ENCODE results near the gene OS9. TPM values are rescaled to one million over a fixed set of nuclear protein-coding genes. Genes with fewer than 3 reads are reported as not detected.

The OS9 gene
- total and polyA plus RNA-seq, 4 donors: 136 to 357 (median 216) TPM

DNA sequence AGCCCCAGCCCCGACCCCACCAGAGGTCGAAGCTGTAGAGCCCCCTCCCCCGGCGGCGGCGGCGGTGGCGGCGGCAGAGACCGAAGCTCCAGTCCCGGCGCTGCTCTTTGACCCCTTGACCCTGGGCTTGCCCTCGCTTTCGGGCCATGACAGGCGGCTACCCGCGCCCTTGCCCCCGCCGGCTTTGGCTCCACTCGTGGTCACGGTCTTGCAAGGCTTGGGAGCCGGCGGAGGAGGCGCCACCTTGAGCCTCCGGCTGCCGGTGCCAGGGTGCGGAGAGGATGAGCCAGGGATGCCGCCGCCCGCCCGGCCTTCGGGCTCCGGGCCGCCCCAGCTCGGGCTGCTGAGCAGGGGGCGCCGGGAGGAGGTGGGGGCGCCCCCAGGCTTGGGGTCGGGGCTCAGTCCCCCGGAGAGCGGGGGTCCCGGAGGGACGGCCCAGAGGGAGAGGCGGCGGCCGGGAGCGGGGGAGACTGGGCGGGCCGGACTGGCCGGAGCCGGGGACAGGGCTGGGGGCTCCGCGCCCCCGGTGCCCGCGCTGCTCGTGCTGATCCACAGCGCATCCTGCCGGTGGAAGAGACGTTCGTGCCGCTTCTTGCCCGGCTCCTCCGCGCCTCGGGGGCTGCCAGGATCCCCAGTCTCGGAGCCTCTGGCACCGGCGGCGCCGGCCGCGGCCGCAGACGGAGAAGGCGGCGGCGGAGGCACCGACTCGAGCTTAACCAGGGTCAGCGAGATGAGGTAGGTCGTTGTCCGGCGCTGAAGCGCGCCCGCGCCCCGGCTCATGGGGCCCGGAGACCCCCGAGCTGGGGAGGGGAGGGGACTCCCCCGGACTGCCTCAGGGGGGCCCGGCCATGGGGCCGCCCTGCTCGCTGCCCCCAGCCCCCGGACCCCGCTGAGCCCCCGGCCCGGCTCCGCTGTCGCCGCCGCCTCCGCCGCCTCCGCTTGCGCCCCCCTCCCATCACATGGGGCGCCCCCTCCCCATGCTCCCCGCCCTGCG, 43.8 kb downstream of the OS9 start:
- H3K9ac ChIP-seq (ENCODE audit: low read depth in 1 of 2, low read length in 2 of 2): no peak overlapping the region
- no peaks in the 10 kb centered on the region for H3K9me3 ChIP-seq (ENCODE audit: control insufficient read depth in 4 of 4, low read length in 3 of 4)
- peaks cover 3 to 22% (median 15%) of the 10 kb centered on the region in 4 donors for H3K4me1 ChIP-seq (ENCODE audit: control insufficient read depth in 4 of 4, insufficient read depth in 4 of 4, low read length in 3 of 4)
- peaks cover 0 to 10% (median 4%) of the 10 kb centered on the region in 4 donors for H3K27me3 ChIP-seq (ENCODE audit: control insufficient read depth in 4 of 4, insufficient read depth in 4 of 4, low read length in 3 of 4)
- 25% methylated on average over 110 of the region's 110 CpGs for WGBS
- H3K4me3 ChIP-seq (ENCODE audit: low read depth in 1 of 3, low read length in 3 of 3): peak overlapping the region in 1 of 3 donors; percentile 24
- no peaks in the 10 kb centered on the region for H3K36me3 ChIP-seq (ENCODE audit: control insufficient read depth in 4 of 4, insufficient read depth in 3 of 4, low read depth in 1 of 4, low read length in 3 of 4)
- H3K27ac ChIP-seq (ENCODE audit: low read depth in 1 of 2, low read length in 2 of 2): no peak overlapping the region
- TF ChIP-seq GABPA (IDR thresholded peaks at IDR 0.05 in 1 of 2, conservative IDR thresholded peaks at IDR 0.05 in 1 of 2): no peak
- TF ChIP-seq FOXA2 (IDR thresholded peaks at IDR 0.05): no peak
- TF ChIP-seq TAF1 (conservative IDR thresholded peaks at IDR 0.05): no peak
- TF ChIP-seq, protein P1, sequence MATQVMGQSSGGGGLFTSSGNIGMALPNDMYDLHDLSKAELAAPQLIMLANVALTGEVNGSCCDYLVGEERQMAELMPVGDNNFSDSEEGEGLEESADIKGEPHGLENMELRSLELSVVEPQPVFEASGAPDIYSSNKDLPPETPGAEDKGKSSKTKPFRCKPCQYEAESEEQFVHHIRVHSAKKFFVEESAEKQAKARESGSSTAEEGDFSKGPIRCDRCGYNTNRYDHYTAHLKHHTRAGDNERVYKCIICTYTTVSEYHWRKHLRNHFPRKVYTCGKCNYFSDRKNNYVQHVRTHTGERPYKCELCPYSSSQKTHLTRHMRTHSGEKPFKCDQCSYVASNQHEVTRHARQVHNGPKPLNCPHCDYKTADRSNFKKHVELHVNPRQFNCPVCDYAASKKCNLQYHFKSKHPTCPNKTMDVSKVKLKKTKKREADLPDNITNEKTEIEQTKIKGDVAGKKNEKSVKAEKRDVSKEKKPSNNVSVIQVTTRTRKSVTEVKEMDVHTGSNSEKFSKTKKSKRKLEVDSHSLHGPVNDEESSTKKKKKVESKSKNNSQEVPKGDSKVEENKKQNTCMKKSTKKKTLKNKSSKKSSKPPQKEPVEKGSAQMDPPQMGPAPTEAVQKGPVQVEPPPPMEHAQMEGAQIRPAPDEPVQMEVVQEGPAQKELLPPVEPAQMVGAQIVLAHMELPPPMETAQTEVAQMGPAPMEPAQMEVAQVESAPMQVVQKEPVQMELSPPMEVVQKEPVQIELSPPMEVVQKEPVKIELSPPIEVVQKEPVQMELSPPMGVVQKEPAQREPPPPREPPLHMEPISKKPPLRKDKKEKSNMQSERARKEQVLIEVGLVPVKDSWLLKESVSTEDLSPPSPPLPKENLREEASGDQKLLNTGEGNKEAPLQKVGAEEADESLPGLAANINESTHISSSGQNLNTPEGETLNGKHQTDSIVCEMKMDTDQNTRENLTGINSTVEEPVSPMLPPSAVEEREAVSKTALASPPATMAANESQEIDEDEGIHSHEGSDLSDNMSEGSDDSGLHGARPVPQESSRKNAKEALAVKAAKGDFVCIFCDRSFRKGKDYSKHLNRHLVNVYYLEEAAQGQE (IDR thresholded peaks at IDR 0.05): no peak
- TF ChIP-seq, protein P2, sequence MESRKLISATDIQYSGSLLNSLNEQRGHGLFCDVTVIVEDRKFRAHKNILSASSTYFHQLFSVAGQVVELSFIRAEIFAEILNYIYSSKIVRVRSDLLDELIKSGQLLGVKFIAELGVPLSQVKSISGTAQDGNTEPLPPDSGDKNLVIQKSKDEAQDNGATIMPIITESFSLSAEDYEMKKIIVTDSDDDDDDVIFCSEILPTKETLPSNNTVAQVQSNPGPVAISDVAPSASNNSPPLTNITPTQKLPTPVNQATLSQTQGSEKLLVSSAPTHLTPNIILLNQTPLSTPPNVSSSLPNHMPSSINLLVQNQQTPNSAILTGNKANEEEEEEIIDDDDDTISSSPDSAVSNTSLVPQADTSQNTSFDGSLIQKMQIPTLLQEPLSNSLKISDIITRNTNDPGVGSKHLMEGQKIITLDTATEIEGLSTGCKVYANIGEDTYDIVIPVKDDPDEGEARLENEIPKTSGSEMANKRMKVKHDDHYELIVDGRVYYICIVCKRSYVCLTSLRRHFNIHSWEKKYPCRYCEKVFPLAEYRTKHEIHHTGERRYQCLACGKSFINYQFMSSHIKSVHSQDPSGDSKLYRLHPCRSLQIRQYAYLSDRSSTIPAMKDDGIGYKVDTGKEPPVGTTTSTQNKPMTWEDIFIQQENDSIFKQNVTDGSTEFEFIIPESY (IDR thresholded peaks at IDR 0.05): no peak
- TF ChIP-seq SP1 (IDR thresholded peaks at IDR 0.05): no peak
- no peak for TF ChIP-seq RAD21 (IDR thresholded peaks at IDR 0.05)
- no peak for TF ChIP-seq HNF4A (conservative IDR thresholded peaks at IDR 0.05)
- no peak for TF ChIP-seq ATF3 (IDR thresholded peaks at IDR 0.05)
- TF ChIP-seq YY1 (IDR thresholded peaks at IDR 0.05): no peak
- TF ChIP-seq FOXA1 (IDR thresholded peaks at IDR 0.05): no peak
- no peak for TF ChIP-seq HNF4G (IDR thresholded peaks at IDR 0.05)
- no peak for DNase-seq (ENCODE audit: low spot score)

GRCh38 chr12:57738661-57739237, 44.8 kb downstream of the OS9 start, which contains the start of gene AGAP2:
Gene AGAP2, minus strand, starts transcription at chr12:57738742. Its CDS starts 496 bp downstream, at chr12:57738246.
- Histone ChIP-seq H3K4me1 (ENCODE audit: control insufficient read depth in 4 of 4, insufficient read depth in 4 of 4, low read length in 3 of 4) (peaks cover 3 to 22% (median 15%) of the 10 kb centered on the region in 4 donors), H3K9me3 (ENCODE audit: control insufficient read depth in 4 of 4, low read length in 3 of 4) (no peaks in the 10 kb centered on the region), H3K27me3 (ENCODE audit: control insufficient read depth in 4 of 4, insufficient read depth in 4 of 4, low read length in 3 of 4) (peaks cover 0 to 10% (median 4%) of the 10 kb centered on the region in 4 donors)

More at GRCh38 chr12:57738661-57739237, 44.8 kb downstream of the OS9 start, which contains the start of gene AGAP2:
- no peaks in the 10 kb centered on the region for H3K36me3 ChIP-seq (ENCODE audit: control insufficient read depth in 4 of 4, insufficient read depth in 3 of 4, low read depth in 1 of 4, low read length in 3 of 4)
- DNase-seq (ENCODE audit: low spot score): no peak
- no peak within 1 kb of the TSS for H3K27ac ChIP-seq (ENCODE audit: low read depth in 1 of 2, low read length in 2 of 2)
- WGBS: 17% methylated on average over 36 of the region's 36 CpGs
- TF ChIP-seq RXRA (IDR thresholded peaks at IDR 0.05) (no peak), RAD21 (IDR thresholded peaks at IDR 0.05) (no peak)
- H3K4me3 ChIP-seq (ENCODE audit: low read depth in 1 of 3, low read length in 3 of 3): peak within 1 kb of the TSS in 1 of 3 donors; percentile 24
- no peak within 1 kb of the TSS for H3K9ac ChIP-seq (ENCODE audit: low read depth in 1 of 2, low read length in 2 of 2)
